ENCODE data around the gene HSDL1.

DNA sequence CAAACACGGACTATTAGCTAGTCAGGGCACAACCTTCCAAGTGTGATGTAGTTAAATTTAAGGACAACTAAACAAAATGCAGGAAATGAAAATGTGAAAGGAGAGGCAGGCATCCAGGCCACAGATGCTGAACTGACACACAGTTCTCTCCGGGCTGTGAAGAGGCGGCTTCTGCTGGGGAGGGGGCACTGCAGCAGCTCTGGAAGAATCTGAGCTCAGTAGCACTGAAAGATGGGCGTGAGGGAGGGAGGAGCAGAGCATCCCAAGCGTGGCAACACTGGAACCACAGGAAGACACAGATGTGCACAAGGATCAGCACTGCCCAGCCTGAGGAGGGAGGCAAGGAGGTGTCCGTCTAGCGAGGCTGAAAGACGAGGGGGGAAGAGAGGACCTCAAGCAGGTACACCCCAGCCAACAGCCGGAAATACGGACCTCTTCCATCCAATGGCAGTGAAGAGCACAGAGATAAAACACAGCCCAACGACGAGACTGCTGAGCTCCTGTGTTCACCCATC is 39.6 kb downstream of the HSDL1 start:
- TF ChIP-seq, protein P1, sequence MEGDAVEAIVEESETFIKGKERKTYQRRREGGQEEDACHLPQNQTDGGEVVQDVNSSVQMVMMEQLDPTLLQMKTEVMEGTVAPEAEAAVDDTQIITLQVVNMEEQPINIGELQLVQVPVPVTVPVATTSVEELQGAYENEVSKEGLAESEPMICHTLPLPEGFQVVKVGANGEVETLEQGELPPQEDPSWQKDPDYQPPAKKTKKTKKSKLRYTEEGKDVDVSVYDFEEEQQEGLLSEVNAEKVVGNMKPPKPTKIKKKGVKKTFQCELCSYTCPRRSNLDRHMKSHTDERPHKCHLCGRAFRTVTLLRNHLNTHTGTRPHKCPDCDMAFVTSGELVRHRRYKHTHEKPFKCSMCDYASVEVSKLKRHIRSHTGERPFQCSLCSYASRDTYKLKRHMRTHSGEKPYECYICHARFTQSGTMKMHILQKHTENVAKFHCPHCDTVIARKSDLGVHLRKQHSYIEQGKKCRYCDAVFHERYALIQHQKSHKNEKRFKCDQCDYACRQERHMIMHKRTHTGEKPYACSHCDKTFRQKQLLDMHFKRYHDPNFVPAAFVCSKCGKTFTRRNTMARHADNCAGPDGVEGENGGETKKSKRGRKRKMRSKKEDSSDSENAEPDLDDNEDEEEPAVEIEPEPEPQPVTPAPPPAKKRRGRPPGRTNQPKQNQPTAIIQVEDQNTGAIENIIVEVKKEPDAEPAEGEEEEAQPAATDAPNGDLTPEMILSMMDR (IDR thresholded peaks at IDR 0.05), result no peak
- TF ChIP-seq POLR2A (IDR thresholded peaks at IDR 0.05), result no peak
